Lower lobe of right lung (tissue), 2 donors: Measurements from ENCODE around the gene OXNAD1. TPM values are rescaled to one million over a fixed set of nuclear protein-coding genes. Genes with fewer than 3 reads are reported as not detected.

Experiments used
- ATAC-seq, 2 donors: fragments of 200-7000 bp; cut with Tn5 transposase; one replicate each; pipeline ENCODE4 v1.9.1; 2020 to 2022; ENCODE audit warnings: mild to moderate bottlenecking in 2 of 2, moderate library complexity in 2 of 2
- DNase-seq: peaks from one replicate; pipeline ENCODE4 v3.0.0-alpha.2; 2020
- H3K27ac ChIP-seq: fragments of 200-600 bp; one replicate; pipeline ENCODE4 v1.8.0; 2022
- H3K27me3 ChIP-seq: fragments of 200-600 bp; one replicate; pipeline ENCODE4 v1.8.0; 2022; ENCODE audit warnings: low read depth
- H3K36me3 ChIP-seq: fragments of 200-600 bp; one replicate; pipeline ENCODE4 v1.8.0; 2022; ENCODE audit warnings: mild to moderate bottlenecking
- H3K4me1 ChIP-seq: fragments of 200-600 bp; one replicate; pipeline ENCODE4 v1.8.0; 2022
- H3K4me3 ChIP-seq: fragments of 200-600 bp; one replicate; pipeline ENCODE4 v1.8.0; 2022; ENCODE audit warnings: mild to moderate bottlenecking
- H3K9me3 ChIP-seq: fragments of 200-600 bp; one replicate; pipeline ENCODE4 v1.8.0; 2022
- intact Hi-C: fragments of 100-400 bp; cut with DNase I; formaldehyde crosslinking; loops from one replicate; pipeline ENCODE4 v1.11.0; 2022
- total RNA-seq: library from RNA; stranded (reverse); fragmentation: NEBNext Ultra II Directional; extraction: Animal tissue kit (Norgen Biotek cat#: 25700); gene quantifications from one replicate; pipeline ENCODE4 v1.2.1, GENCODE V29; 2021
- TF ChIP-seq, protein P1 (sequence below): fragments of 200-600 bp; IDR thresholded peaks from one replicate; pipeline ENCODE4 v1.8.0; 2022; ENCODE audit warnings: antibody characterized with exemption, mild to moderate bottlenecking
- donor health status: DM: no; HTN: yes; CAD: no; lungs with severe emphysema.

Gene OXNAD1
- total RNA-seq, 1 donor from 2014 or later, result 13.1 TPM

GRCh38 chr3:16313886-16314645, 49.1 kb downstream of the OXNAD1 start:
- intact Hi-C loops, result no loop called here
- ATAC-seq (no peak), DNase-seq (no peak)
- H3K4me1 ChIP-seq, result peaks cover 27% of the 10 kb centered on the region
- no peaks in the 10 kb centered on the region for H3K9me3 ChIP-seq
- no peak overlapping the region for H3K27ac ChIP-seq
- H3K27me3 ChIP-seq, result no peaks in the 10 kb centered on the region
- TF ChIP-seq, protein P1, sequence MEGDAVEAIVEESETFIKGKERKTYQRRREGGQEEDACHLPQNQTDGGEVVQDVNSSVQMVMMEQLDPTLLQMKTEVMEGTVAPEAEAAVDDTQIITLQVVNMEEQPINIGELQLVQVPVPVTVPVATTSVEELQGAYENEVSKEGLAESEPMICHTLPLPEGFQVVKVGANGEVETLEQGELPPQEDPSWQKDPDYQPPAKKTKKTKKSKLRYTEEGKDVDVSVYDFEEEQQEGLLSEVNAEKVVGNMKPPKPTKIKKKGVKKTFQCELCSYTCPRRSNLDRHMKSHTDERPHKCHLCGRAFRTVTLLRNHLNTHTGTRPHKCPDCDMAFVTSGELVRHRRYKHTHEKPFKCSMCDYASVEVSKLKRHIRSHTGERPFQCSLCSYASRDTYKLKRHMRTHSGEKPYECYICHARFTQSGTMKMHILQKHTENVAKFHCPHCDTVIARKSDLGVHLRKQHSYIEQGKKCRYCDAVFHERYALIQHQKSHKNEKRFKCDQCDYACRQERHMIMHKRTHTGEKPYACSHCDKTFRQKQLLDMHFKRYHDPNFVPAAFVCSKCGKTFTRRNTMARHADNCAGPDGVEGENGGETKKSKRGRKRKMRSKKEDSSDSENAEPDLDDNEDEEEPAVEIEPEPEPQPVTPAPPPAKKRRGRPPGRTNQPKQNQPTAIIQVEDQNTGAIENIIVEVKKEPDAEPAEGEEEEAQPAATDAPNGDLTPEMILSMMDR, result no peak
- no peak overlapping the region for H3K4me3 ChIP-seq
- H3K36me3 ChIP-seq, result peaks cover 59% of the 10 kb centered on the region

DNA sequence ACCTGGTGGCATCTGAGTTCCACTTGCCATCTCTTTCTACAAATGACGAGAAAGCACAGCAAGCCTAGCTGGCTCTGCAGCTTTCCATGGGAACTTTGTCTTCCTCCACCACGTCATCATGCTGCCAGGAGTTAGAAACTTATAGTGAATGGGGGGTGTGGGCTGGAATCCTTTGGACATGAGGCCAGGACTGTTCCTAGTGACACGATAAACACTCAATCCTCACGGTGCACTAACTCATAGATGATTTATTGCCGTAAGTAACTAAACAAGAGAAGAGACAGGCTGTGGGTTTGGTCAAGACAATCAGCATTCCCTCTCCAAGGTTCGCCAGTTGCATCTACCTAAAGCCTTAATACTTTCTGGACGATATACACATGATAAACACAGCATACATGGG, 50.6 kb downstream of the OXNAD1 start:
- Histone ChIP-seq H3K4me3 (no peak overlapping the region), H3K27me3 (no peaks in the 10 kb centered on the region), H3K4me1 (peaks cover 31% of the 10 kb centered on the region), H3K9me3 (no peaks in the 10 kb centered on the region), H3K27ac (no peak overlapping the region), H3K36me3 (peaks cover 75% of the 10 kb centered on the region)
- intact Hi-C loops, result no loop called here
- ATAC-seq (no peak), DNase-seq (no peak)
- TF ChIP-seq, protein P1, result no peak

DNA sequence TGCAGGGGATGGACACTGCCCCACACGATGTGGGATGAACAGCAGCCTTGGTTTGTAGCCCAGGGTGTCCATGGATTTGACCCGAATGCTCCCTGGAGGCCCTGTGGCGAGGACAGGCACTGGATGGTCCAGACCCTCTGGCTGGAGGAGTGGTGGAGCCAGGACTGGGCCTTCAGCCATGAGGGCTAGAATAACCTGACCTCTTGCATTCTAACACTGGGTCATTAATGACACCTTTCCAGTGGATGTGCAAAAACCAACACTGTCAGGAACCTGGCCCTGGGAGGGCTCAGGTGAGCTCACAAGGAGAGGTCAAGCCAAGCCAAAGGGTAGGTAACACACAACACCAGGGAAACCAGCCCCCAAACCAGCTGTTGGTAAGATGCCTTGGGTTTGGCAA, 51.4 kb downstream of the OXNAD1 start:
- peaks cover 81% of the 10 kb centered on the region for H3K36me3 ChIP-seq
- TF ChIP-seq, protein P1, result no peak
- peaks cover 30% of the 10 kb centered on the region for H3K4me1 ChIP-seq
- no peak overlapping the region for H3K4me3 ChIP-seq
- ATAC-seq (no peak), DNase-seq (no peak)
- no peak overlapping the region for H3K27ac ChIP-seq
- H3K9me3 ChIP-seq, result no peaks in the 10 kb centered on the region
- intact Hi-C loops, result no loop called here
- H3K27me3 ChIP-seq, result no peaks in the 10 kb centered on the region

DNA sequence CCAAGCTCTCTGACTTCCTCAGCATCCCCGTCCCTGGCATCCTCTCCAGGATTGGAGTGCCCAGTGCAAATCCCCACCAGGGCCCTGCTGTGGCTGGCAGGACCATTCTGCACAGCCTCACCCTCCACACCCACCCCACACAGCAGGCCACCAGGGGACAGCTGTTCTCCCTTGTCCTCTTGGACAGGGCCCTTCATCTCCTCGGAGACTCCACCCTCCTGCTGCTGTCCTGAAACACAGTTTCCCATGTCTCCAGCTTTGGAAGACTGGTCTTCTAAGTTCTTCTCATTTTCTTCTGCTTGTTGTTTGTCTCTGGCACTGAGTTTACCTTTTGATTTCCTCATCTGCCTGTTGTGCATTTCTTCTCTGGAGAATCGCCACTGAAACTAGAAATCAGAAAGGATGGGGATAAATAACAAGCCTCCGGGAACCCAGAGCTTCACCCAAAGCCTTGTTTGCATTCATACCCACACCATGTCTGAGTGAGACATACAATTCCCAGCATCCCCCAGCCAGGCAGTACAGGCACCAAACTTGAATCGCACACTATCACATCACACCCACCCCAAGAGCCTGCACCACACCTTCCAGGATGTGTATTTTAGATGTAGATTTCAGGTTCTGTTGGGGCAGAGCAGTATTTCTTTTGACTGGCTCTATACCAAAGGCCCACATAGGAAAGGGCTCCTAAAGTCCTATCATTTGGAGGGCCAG, 52.0 kb downstream of the OXNAD1 start:
- no peak overlapping the region for H3K4me3 ChIP-seq
- intact Hi-C loops, result no loop called here
- peak overlapping the region; percentile 14 for H3K27ac ChIP-seq
- peaks cover 86% of the 10 kb centered on the region for H3K36me3 ChIP-seq
- no peaks in the 10 kb centered on the region for H3K27me3 ChIP-seq
- ATAC-seq (no peak), DNase-seq (no peak)
- TF ChIP-seq, protein P1, result no peak
- H3K4me1 ChIP-seq, result peaks cover 24% of the 10 kb centered on the region
- H3K9me3 ChIP-seq, result no peaks in the 10 kb centered on the region

GRCh38 chr3:16317561-16317945, 52.5 kb downstream of the OXNAD1 start:
- Histone ChIP-seq H3K4me1 (peaks cover 19% of the 10 kb centered on the region), H3K36me3 (peaks cover 86% of the 10 kb centered on the region), H3K4me3 (no peak overlapping the region), H3K9me3 (no peaks in the 10 kb centered on the region), H3K27ac (peak overlapping the region; percentile 14), H3K27me3 (no peaks in the 10 kb centered on the region)
- ATAC-seq, result no peak
- DNase-seq, result no peak
- TF ChIP-seq, protein P1, result no peak
- intact Hi-C loops, result no loop called here
